Measurements from ENCODE around the gene PDE3A. TPM values are rescaled to one million over a fixed set of nuclear protein-coding genes. Genes with fewer than 3 reads are reported as not detected.
A peak's percentile ranks its signal among the peaks of the same experiment; 100 is the strongest.
"Not testable (repeated sequence)": the region's sequence is repeated elsewhere in the genome, so short reads cannot be mapped to it uniquely, and the experiment has no call there.

The PDE3A gene
- total RNA-seq, 1 donor from 2014 or later: 18.3 TPM

DNA sequence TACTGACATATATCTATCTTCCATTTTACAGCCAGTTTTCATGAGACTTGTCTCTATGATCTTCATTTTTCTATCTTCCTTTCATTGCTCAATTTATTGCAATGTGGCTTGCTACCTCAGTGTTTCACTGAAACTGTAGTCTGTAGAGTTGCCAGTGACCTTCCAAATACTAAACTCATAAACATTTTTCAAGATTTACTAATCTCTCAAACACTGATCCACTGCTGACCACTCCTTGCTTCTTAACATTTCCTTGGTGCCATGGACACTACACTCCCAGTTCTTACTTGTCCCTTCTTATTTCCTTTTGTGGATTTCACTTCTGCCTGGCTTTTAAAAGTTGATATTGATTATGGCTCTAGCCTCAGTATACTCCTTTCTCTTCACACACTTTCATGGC, 231.4 kb downstream of the PDE3A start:
- Histone ChIP-seq H3K4me3 (ENCODE audit: low read length in 3 of 3) (no peak overlapping the region), H3K27ac (ENCODE audit: low read depth, low read length) (no peak overlapping the region)

DNA sequence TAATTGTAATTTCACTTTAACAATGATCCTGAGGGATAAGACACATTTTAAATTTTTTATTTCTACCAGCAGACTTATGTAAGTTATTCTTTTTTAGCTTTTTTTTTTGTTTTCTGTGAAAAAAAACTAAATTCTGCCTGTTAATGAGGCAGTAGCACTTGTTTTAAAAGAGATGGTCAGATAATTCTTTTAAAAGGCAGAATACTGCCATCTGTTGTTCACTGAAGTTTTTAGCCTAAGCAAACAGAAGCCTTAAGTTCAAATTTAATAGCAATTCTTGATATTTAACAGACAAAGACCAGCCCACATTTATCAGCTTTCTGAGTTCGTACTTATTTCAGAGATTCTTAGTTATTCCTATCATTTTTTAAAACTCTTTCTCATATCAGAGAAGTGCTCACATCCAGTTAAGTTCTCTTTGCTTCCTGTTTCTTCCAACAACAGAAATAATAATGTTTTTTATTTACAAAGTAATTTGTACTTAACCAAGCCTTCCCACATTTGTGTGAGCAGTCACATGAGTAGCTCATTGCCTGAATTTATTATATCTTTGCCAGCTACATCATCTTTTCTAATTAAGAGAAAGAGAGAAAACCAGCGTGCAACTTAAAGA, 233.4 kb downstream of the PDE3A start:
- Histone ChIP-seq H3K9me3 (ENCODE audit: control insufficient read depth in 3 of 3, low read length in 3 of 3) (no peaks in the 10 kb centered on the region), H3K9ac (ENCODE audit: low read depth in 1 of 3, low read length in 3 of 3) (peak overlapping the region in 1 of 3 donors; percentile 34), H3K27ac (ENCODE audit: low read depth, low read length) (no peak overlapping the region), H3K36me3 (ENCODE audit: control insufficient read depth in 3 of 3, insufficient read depth in 3 of 3, low read length in 3 of 3) (no peaks in the 10 kb centered on the region), H3K27me3 (ENCODE audit: control insufficient read depth in 3 of 3, insufficient read depth in 3 of 3, low read length in 3 of 3) (no peaks in the 10 kb centered on the region), H3K4me1 (ENCODE audit: control insufficient read depth in 3 of 3, insufficient read depth in 3 of 3, low read length in 3 of 3) (no peaks in the 10 kb centered on the region), H3K4me3 (ENCODE audit: low read length in 3 of 3) (no peak overlapping the region)

More for the DNA sequence above, 231.4 kb downstream of the PDE3A start:
- Histone ChIP-seq H3K27me3 (ENCODE audit: control insufficient read depth in 3 of 3, insufficient read depth in 3 of 3, low read length in 3 of 3) (no peaks in the 10 kb centered on the region), H3K4me1 (ENCODE audit: control insufficient read depth in 3 of 3, insufficient read depth in 3 of 3, low read length in 3 of 3) (no peaks in the 10 kb centered on the region), H3K9me3 (ENCODE audit: control insufficient read depth in 3 of 3, low read length in 3 of 3) (no peaks in the 10 kb centered on the region), H3K36me3 (ENCODE audit: control insufficient read depth in 3 of 3, insufficient read depth in 3 of 3, low read length in 3 of 3) (no peaks in the 10 kb centered on the region), H3K9ac (ENCODE audit: low read depth in 1 of 3, low read length in 3 of 3) (no peak overlapping the region)

DNA sequence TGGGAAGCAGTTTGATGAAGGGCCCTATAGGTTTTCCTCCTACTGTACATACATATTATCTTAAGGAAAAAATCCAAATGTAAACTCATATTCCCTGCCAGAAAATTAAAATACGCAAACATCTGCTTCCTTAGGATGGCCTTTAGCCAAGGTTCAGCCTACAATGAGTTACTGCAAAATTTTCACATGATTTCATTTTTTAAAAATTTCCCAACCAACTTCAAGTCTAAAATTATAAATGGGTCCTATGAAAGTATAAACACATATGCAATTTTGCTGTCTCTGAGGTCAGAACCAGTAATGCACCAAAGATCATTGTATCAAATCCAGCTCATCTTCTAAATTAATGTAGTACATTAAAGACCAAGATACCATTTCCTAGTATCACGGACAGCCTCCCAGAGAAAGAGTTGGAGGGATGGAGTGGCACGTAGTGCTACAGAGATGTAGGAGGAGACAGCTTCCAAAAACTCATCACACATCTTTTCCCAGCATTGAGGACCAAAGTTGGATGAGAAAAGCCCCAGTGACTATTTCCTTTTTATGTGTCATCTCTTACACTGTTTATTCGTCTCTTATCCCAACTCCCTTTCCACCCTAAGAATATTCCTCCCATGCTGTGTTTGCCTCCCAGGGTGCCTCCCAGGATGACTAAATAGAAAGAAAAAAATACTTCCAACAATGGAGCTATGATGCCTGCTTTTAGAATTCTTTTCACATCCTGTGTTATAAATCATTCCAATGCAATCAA, 234.5 kb downstream of the PDE3A start:
- Histone ChIP-seq H3K36me3 (ENCODE audit: control insufficient read depth in 3 of 3, insufficient read depth in 3 of 3, low read length in 3 of 3) (no peaks in the 10 kb centered on the region), H3K27me3 (ENCODE audit: control insufficient read depth in 3 of 3, insufficient read depth in 3 of 3, low read length in 3 of 3) (no peaks in the 10 kb centered on the region), H3K4me1 (ENCODE audit: control insufficient read depth in 3 of 3, insufficient read depth in 3 of 3, low read length in 3 of 3) (no peaks in the 10 kb centered on the region), H3K9me3 (ENCODE audit: control insufficient read depth in 3 of 3, low read length in 3 of 3) (no peaks in the 10 kb centered on the region), H3K27ac (ENCODE audit: low read depth, low read length) (no peak overlapping the region), H3K4me3 (ENCODE audit: low read length in 3 of 3) (no peak overlapping the region), H3K9ac (ENCODE audit: low read depth in 1 of 3, low read length in 3 of 3) (no peak overlapping the region)

DNA sequence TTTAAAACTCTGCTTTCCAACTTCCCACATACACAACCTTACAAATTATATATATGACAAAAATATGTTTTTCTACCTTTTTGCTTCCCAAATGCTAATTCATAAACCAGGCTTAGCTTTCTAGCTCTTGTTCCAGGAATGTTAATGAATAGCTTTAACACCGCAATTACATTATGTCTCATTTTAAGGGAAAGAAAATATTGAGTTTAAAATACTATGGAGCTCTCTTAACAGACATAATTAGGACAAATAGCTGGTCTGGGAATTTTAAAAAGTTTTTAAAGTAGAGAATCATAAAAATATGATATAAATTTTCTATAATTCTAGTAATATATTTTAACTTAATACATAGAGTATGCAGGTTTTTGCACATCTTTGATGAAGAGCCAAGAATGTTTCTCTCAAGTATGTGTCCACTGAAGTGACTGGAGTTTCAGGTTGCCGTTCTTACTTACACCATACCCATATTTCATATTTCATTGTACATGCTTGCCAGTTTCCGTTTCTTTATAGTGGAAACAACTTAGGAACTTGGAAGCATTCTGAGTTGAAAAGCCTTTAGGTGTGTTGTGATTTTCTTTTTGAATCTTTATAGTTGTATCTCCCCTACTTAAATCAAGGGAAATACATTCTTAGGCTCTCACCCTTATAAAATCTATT, 236.2 kb downstream of the PDE3A start:
- no peaks in the 10 kb centered on the region for H3K4me1 ChIP-seq (ENCODE audit: control insufficient read depth in 3 of 3, insufficient read depth in 3 of 3, low read length in 3 of 3)
- no peaks in the 10 kb centered on the region for H3K27me3 ChIP-seq (ENCODE audit: control insufficient read depth in 3 of 3, insufficient read depth in 3 of 3, low read length in 3 of 3)
- no peak overlapping the region for H3K9ac ChIP-seq (ENCODE audit: low read depth in 1 of 3, low read length in 3 of 3)
- H3K4me3 ChIP-seq (ENCODE audit: low read length in 3 of 3): no peak overlapping the region
- no peaks in the 10 kb centered on the region for H3K9me3 ChIP-seq (ENCODE audit: control insufficient read depth in 3 of 3, low read length in 3 of 3)
- H3K27ac ChIP-seq (ENCODE audit: low read depth, low read length): no peak overlapping the region
- H3K36me3 ChIP-seq (ENCODE audit: control insufficient read depth in 3 of 3, insufficient read depth in 3 of 3, low read length in 3 of 3): no peaks in the 10 kb centered on the region

DNA sequence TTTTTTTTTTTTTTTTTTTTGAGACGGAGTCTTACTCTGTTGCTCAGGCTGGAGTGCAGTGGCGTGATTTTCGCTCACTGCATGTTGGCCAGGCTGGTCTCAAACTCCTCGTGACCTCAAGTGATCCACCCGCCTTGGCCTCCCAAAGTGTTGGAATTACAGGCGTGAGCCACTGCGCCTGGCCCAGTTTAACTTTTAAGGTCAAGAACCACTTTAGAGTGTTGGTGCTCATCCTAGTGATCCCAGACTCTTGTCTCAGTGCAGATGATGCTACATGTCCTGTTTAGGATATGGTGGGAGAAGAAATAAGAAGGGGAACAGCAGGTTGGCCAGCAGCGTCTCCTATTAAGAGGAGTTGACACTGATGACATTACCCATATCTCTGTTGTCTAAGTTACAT, 246.7 kb downstream of the PDE3A start:
- not testable (repeated sequence) for H3K36me3 ChIP-seq (ENCODE audit: control insufficient read depth in 3 of 3, insufficient read depth in 3 of 3, low read length in 3 of 3); H3K27ac ChIP-seq (ENCODE audit: low read depth, low read length); H3K9me3 ChIP-seq (ENCODE audit: control insufficient read depth in 3 of 3, low read length in 3 of 3); H3K9ac ChIP-seq (ENCODE audit: low read depth in 1 of 3, low read length in 3 of 3); H3K4me3 ChIP-seq (ENCODE audit: low read length in 3 of 3); H3K4me1 ChIP-seq (ENCODE audit: control insufficient read depth in 3 of 3, insufficient read depth in 3 of 3, low read length in 3 of 3); H3K27me3 ChIP-seq (ENCODE audit: control insufficient read depth in 3 of 3, insufficient read depth in 3 of 3, low read length in 3 of 3)

DNA sequence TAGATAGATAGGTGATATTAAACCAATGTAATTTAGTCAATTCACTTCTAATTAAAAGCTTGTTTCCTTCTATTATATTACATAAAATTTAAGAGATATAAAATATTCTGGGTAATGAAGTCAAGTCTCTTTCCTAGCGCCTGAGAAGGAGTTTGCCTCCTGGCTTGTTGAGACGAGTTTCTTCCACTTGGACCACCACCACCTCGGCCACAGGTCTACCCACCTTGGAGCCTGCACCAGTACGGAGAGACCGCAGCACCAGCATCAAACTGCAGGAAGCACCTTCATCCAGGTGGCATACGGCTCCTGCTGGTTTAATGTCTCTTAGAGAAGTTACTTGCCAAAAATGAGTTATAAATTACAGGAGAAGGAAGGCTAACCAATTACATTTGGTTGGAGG, 247.8 kb downstream of the PDE3A start:
- peaks cover 0 to 1% (median 0%) of the 10 kb centered on the region in 3 donors for H3K27me3 ChIP-seq (ENCODE audit: control insufficient read depth in 3 of 3, insufficient read depth in 3 of 3, low read length in 3 of 3)
- H3K4me1 ChIP-seq (ENCODE audit: control insufficient read depth in 3 of 3, insufficient read depth in 3 of 3, low read length in 3 of 3): no peaks in the 10 kb centered on the region
- H3K4me3 ChIP-seq (ENCODE audit: low read length in 3 of 3): no peak overlapping the region
- H3K9ac ChIP-seq (ENCODE audit: low read depth in 1 of 3, low read length in 3 of 3): no peak overlapping the region
- no peaks in the 10 kb centered on the region for H3K9me3 ChIP-seq (ENCODE audit: control insufficient read depth in 3 of 3, low read length in 3 of 3)
- no peak overlapping the region for H3K27ac ChIP-seq (ENCODE audit: low read depth, low read length)
- no peaks in the 10 kb centered on the region for H3K36me3 ChIP-seq (ENCODE audit: control insufficient read depth in 3 of 3, insufficient read depth in 3 of 3, low read length in 3 of 3)

DNA sequence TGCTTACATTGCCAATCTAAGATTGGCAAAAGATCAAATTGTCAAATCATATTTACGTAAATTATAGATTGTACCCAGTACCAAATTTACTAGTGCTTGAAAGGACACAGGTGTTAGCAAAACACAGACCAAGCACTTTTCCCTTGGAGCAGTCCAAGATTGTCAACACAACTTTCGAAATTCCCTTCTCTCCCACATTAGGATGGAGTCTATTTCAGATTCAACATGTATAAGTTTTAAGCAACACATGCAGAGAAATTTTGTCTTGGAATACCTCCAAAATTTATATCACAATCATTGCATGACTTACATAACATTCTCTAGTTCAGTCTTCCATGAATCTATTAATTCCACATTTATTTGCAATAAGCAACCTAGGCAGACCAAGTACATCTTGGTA, 251.9 kb downstream of the PDE3A start:
- Histone ChIP-seq H3K9me3 (ENCODE audit: control insufficient read depth in 3 of 3, low read length in 3 of 3) (no peaks in the 10 kb centered on the region), H3K27me3 (ENCODE audit: control insufficient read depth in 3 of 3, insufficient read depth in 3 of 3, low read length in 3 of 3) (peaks cover 0 to 2% (median 0%) of the 10 kb centered on the region in 3 donors), H3K9ac (ENCODE audit: low read depth in 1 of 3, low read length in 3 of 3) (no peak overlapping the region), H3K27ac (ENCODE audit: low read depth, low read length) (no peak overlapping the region), H3K36me3 (ENCODE audit: control insufficient read depth in 3 of 3, insufficient read depth in 3 of 3, low read length in 3 of 3) (peaks cover 0 to 2% (median 0%) of the 10 kb centered on the region in 3 donors), H3K4me3 (ENCODE audit: low read length in 3 of 3) (no peak overlapping the region), H3K4me1 (ENCODE audit: control insufficient read depth in 3 of 3, insufficient read depth in 3 of 3, low read length in 3 of 3) (no peaks in the 10 kb centered on the region)

DNA sequence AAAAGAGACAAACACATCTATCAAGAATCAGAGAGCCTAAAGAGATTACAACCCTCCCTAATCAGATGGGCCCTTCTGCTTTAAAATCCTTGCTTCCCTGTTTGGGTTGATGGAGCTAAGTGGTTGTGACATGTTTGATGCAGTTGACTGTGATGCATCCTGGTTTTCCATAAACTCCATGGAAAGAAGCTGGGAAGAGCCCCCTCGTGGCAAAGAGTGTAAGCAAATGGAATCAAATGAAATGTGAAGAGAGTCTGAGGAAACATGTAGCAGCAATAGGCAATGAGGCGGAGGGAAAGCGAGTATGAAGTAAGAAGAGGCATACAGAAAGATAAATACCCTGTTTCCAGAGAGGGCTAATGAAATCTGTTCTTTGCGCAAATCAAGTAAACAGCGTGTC, 256.4 kb downstream of the PDE3A start:
- Histone ChIP-seq H3K27ac (ENCODE audit: low read depth, low read length) (no peak overlapping the region), H3K9me3 (ENCODE audit: control insufficient read depth in 3 of 3, low read length in 3 of 3) (no peaks in the 10 kb centered on the region), H3K36me3 (ENCODE audit: control insufficient read depth in 3 of 3, insufficient read depth in 3 of 3, low read length in 3 of 3) (peaks cover 0 to 2% (median 0%) of the 10 kb centered on the region in 3 donors), H3K9ac (ENCODE audit: low read depth in 1 of 3, low read length in 3 of 3) (no peak overlapping the region), H3K27me3 (ENCODE audit: control insufficient read depth in 3 of 3, insufficient read depth in 3 of 3, low read length in 3 of 3) (peaks cover 0 to 2% (median 0%) of the 10 kb centered on the region in 3 donors), H3K4me3 (ENCODE audit: low read length in 3 of 3) (no peak overlapping the region), H3K4me1 (ENCODE audit: control insufficient read depth in 3 of 3, insufficient read depth in 3 of 3, low read length in 3 of 3) (no peaks in the 10 kb centered on the region)

DNA sequence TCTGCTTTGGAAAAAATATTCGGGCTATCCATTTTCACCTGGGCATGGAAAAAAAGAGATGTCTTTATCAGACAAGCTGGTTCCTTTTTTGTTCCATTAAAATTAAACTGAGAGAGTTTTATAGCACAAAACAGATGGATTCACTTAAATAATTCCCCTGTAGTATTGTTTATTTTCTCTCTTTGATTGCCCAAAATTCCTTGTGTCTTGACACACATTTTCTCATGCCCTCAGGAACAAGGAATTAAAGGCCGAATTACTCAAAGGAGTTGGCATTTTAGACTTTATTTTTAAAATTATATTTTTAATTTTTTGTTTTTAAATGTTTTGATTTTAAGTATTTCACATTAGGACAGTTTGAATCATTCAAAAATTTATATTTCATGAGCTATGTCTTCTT, 257.2 kb downstream of the PDE3A start:
- Histone ChIP-seq H3K4me1 (ENCODE audit: control insufficient read depth in 3 of 3, insufficient read depth in 3 of 3, low read length in 3 of 3) (no peaks in the 10 kb centered on the region), H3K9ac (ENCODE audit: low read depth in 1 of 3, low read length in 3 of 3) (no peak overlapping the region), H3K9me3 (ENCODE audit: control insufficient read depth in 3 of 3, low read length in 3 of 3) (no peaks in the 10 kb centered on the region), H3K27me3 (ENCODE audit: control insufficient read depth in 3 of 3, insufficient read depth in 3 of 3, low read length in 3 of 3) (peaks cover 0 to 2% (median 0%) of the 10 kb centered on the region in 3 donors), H3K4me3 (ENCODE audit: low read length in 3 of 3) (no peak overlapping the region), H3K36me3 (ENCODE audit: control insufficient read depth in 3 of 3, insufficient read depth in 3 of 3, low read length in 3 of 3) (peaks cover 0 to 2% (median 0%) of the 10 kb centered on the region in 3 donors), H3K27ac (ENCODE audit: low read depth, low read length) (no peak overlapping the region)

DNA sequence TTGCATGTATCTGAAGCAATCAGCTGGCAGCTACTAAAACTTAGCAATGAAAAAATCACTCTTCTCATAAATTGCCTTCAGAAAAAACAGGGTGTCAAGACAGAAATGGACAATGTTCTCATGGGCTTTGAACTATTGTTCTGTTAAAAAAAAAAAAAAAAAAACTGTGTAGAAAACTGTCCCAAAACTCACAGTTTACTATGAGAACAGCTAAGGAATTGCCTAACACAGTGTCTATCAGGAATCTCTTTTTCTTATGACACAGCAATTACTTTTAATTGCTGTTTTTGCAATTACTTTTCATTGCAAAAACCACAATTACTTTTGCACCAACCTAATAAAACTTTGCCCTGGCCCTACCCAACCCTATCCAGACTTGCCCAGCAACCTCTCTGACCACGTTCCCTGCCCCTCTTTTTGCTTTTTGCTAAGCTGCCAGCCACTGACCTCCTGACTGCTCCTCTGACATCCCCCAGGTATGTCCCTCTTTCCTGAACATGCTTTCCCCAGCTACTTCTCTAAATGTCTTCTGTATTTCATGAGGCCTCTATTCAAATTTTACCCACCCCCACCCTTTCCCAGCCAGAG, 258.8 kb downstream of the PDE3A start:
- H3K4me3 ChIP-seq (ENCODE audit: low read length in 3 of 3): no peak overlapping the region
- no peaks in the 10 kb centered on the region for H3K36me3 ChIP-seq (ENCODE audit: control insufficient read depth in 3 of 3, insufficient read depth in 3 of 3, low read length in 3 of 3)
- no peak overlapping the region for H3K27ac ChIP-seq (ENCODE audit: low read depth, low read length)
- no peaks in the 10 kb centered on the region for H3K4me1 ChIP-seq (ENCODE audit: control insufficient read depth in 3 of 3, insufficient read depth in 3 of 3, low read length in 3 of 3)
- H3K9ac ChIP-seq (ENCODE audit: low read depth in 1 of 3, low read length in 3 of 3): no peak overlapping the region
- no peaks in the 10 kb centered on the region for H3K27me3 ChIP-seq (ENCODE audit: control insufficient read depth in 3 of 3, insufficient read depth in 3 of 3, low read length in 3 of 3)
- no peaks in the 10 kb centered on the region for H3K9me3 ChIP-seq (ENCODE audit: control insufficient read depth in 3 of 3, low read length in 3 of 3)

Measured in skeletal muscle tissue (tissue), 4 donors.